Measurements from ENCODE around the gene SLC25A21.

Gene SLC25A21

GRCh38 chr14:36667679-36668078, 504.7 kb downstream of the SLC25A21 start:
- no peak overlapping the region for H3K27ac ChIP-seq (ENCODE audit: low read length)
- no peak overlapping the region for H3K9ac ChIP-seq (ENCODE audit: low read depth, low read length)
- H3K9me3 ChIP-seq (ENCODE audit: insufficient read depth, low read depth, low read length), result no peaks in the 10 kb centered on the region; the same call in 1 of the 2 replicates
- no peak overlapping the region for H3K4me3 ChIP-seq (ENCODE audit: low read length)
- peaks cover 9% of the 10 kb centered on the region; the same call in 1 of the 2 replicates for H3K4me1 ChIP-seq (ENCODE audit: insufficient read depth, low read length)
- peaks cover 97% of the 10 kb centered on the region for H3K27me3 ChIP-seq (ENCODE audit: insufficient read depth, low read length)
- no peaks in the 10 kb centered on the region for H3K36me3 ChIP-seq (ENCODE audit: insufficient read depth, low read depth, low read length)

- Histone ChIP-seq H3K9me3 (ENCODE audit: insufficient read depth, low read depth, low read length) (no peaks in the 10 kb centered on the region; the same call in 1 of the 2 replicates), H3K4me3 (ENCODE audit: low read length) (peak overlapping the region; percentile 49; the same call in 1 of the 2 replicates), H3K36me3 (ENCODE audit: insufficient read depth, low read depth, low read length) (no peaks in the 10 kb centered on the region), H3K27ac (ENCODE audit: low read length) (no peak overlapping the region), H3K4me1 (ENCODE audit: insufficient read depth, low read length) (peaks cover 14% of the 10 kb centered on the region; the same call in 1 of the 2 replicates), H3K27me3 (ENCODE audit: insufficient read depth, low read length) (peaks cover 100% of the 10 kb centered on the region), H3K9ac (ENCODE audit: low read depth, low read length) (no peak overlapping the region)
Measured at GRCh38 chr14:36666416-36667206, 505.8 kb downstream of the SLC25A21 start.

- Histone ChIP-seq H3K27ac (ENCODE audit: low read length) (no peak overlapping the region), H3K9ac (ENCODE audit: low read depth, low read length) (no peak overlapping the region), H3K9me3 (ENCODE audit: insufficient read depth, low read depth, low read length) (no peaks in the 10 kb centered on the region; the same call in 1 of the 2 replicates), H3K4me1 (ENCODE audit: insufficient read depth, low read length) (peaks cover 14% of the 10 kb centered on the region; the same call in 1 of the 2 replicates), H3K27me3 (ENCODE audit: insufficient read depth, low read length) (peaks cover 100% of the 10 kb centered on the region), H3K36me3 (ENCODE audit: insufficient read depth, low read depth, low read length) (no peaks in the 10 kb centered on the region), H3K4me3 (ENCODE audit: low read length) (no peak overlapping the region)
Measured at GRCh38 chr14:36665887-36666415, 506.5 kb downstream of the SLC25A21 start.

- H3K9me3 ChIP-seq (ENCODE audit: insufficient read depth, low read depth, low read length), result no peaks in the 10 kb centered on the region; the same call in 1 of the 2 replicates
- no peaks in the 10 kb centered on the region for H3K36me3 ChIP-seq (ENCODE audit: insufficient read depth, low read depth, low read length)
- no peak overlapping the region for H3K9ac ChIP-seq (ENCODE audit: low read depth, low read length)
- H3K27ac ChIP-seq (ENCODE audit: low read length), result no peak overlapping the region
- peaks cover 14% of the 10 kb centered on the region; the same call in 1 of the 2 replicates for H3K4me1 ChIP-seq (ENCODE audit: insufficient read depth, low read length)
- no peak overlapping the region for H3K4me3 ChIP-seq (ENCODE audit: low read length)
- H3K27me3 ChIP-seq (ENCODE audit: insufficient read depth, low read length), result peaks cover 100% of the 10 kb centered on the region
Measured at GRCh38 chr14:36664322-36665193, 507.8 kb downstream of the SLC25A21 start.

- Histone ChIP-seq H3K9ac (ENCODE audit: low read depth, low read length) (no peak overlapping the region), H3K4me1 (ENCODE audit: insufficient read depth, low read length) (peaks cover 14% of the 10 kb centered on the region; the same call in 1 of the 2 replicates), H3K27me3 (ENCODE audit: insufficient read depth, low read length) (peaks cover 100% of the 10 kb centered on the region), H3K9me3 (ENCODE audit: insufficient read depth, low read depth, low read length) (no peaks in the 10 kb centered on the region; the same call in 1 of the 2 replicates), H3K27ac (ENCODE audit: low read length) (no peak overlapping the region), H3K4me3 (ENCODE audit: low read length) (peak overlapping the region; percentile 61; the same call in 1 of the 2 replicates), H3K36me3 (ENCODE audit: insufficient read depth, low read depth, low read length) (no peaks in the 10 kb centered on the region)
Measured at GRCh38 chr14:36663404-36664321, 508.7 kb downstream of the SLC25A21 start.

GRCh38 chr14:36662543-36663403, 509.6 kb downstream of the SLC25A21 start:
- peaks cover 100% of the 10 kb centered on the region for H3K27me3 ChIP-seq (ENCODE audit: insufficient read depth, low read length)
- peaks cover 14% of the 10 kb centered on the region; the same call in 1 of the 2 replicates for H3K4me1 ChIP-seq (ENCODE audit: insufficient read depth, low read length)
- H3K9me3 ChIP-seq (ENCODE audit: insufficient read depth, low read depth, low read length), result peaks cover 3% of the 10 kb centered on the region; the same call in 1 of the 2 replicates
- peak overlapping the region; percentile 61; the same call in 1 of the 2 replicates for H3K4me3 ChIP-seq (ENCODE audit: low read length)
- H3K27ac ChIP-seq (ENCODE audit: low read length), result no peak overlapping the region
- H3K36me3 ChIP-seq (ENCODE audit: insufficient read depth, low read depth, low read length), result no peaks in the 10 kb centered on the region
- no peak overlapping the region for H3K9ac ChIP-seq (ENCODE audit: low read depth, low read length)

GRCh38 chr14:36662258-36662542, 510.2 kb downstream of the SLC25A21 start:
- peaks cover 14% of the 10 kb centered on the region; the same call in 1 of the 2 replicates for H3K4me1 ChIP-seq (ENCODE audit: insufficient read depth, low read length)
- no peak overlapping the region for H3K9ac ChIP-seq (ENCODE audit: low read depth, low read length)
- H3K27ac ChIP-seq (ENCODE audit: low read length), result no peak overlapping the region
- H3K9me3 ChIP-seq (ENCODE audit: insufficient read depth, low read depth, low read length), result peaks cover 3% of the 10 kb centered on the region; the same call in 1 of the 2 replicates
- H3K36me3 ChIP-seq (ENCODE audit: insufficient read depth, low read depth, low read length), result no peaks in the 10 kb centered on the region
- H3K27me3 ChIP-seq (ENCODE audit: insufficient read depth, low read length), result peaks cover 100% of the 10 kb centered on the region
- H3K4me3 ChIP-seq (ENCODE audit: low read length), result peak overlapping the region; percentile 61; the same call in 1 of the 2 replicates

- Histone ChIP-seq H3K4me3 (ENCODE audit: low read length) (peak within 1 kb of the TSS; percentile 61), H3K36me3 (ENCODE audit: insufficient read depth, low read depth, low read length) (no peaks in the 10 kb centered on the region), H3K27ac (ENCODE audit: low read length) (no peak within 1 kb of the TSS), H3K9me3 (ENCODE audit: insufficient read depth, low read depth, low read length) (peaks cover 3% of the 10 kb centered on the region; the same call in 1 of the 2 replicates), H3K27me3 (ENCODE audit: insufficient read depth, low read length) (peaks cover 100% of the 10 kb centered on the region), H3K9ac (ENCODE audit: low read depth, low read length) (no peak within 1 kb of the TSS), H3K4me1 (ENCODE audit: insufficient read depth, low read length) (peaks cover 11% of the 10 kb centered on the region; the same call in 1 of the 2 replicates)
Measured at GRCh38 chr14:36661506-36662257, 510.7 kb downstream of the SLC25A21 start, which contains the start of gene PAX9. Gene PAX9 (plus strand): TSS chr14:36661860. CDS start chr14:36662090, 230 bp downstream.

- H3K4me1 ChIP-seq (ENCODE audit: insufficient read depth, low read length), result peaks cover 11% of the 10 kb centered on the region; the same call in 1 of the 2 replicates
- H3K36me3 ChIP-seq (ENCODE audit: insufficient read depth, low read depth, low read length), result no peaks in the 10 kb centered on the region
- peaks cover 3% of the 10 kb centered on the region; the same call in 1 of the 2 replicates for H3K9me3 ChIP-seq (ENCODE audit: insufficient read depth, low read depth, low read length)
- no peak overlapping the region for H3K9ac ChIP-seq (ENCODE audit: low read depth, low read length)
- no peak overlapping the region for H3K27ac ChIP-seq (ENCODE audit: low read length)
- H3K4me3 ChIP-seq (ENCODE audit: low read length), result peak overlapping the region; percentile 61
- peaks cover 100% of the 10 kb centered on the region for H3K27me3 ChIP-seq (ENCODE audit: insufficient read depth, low read length)
Measured at GRCh38 chr14:36660736-36661505, 511.5 kb downstream of the SLC25A21 start.

Data from iPS-20b (cell line).